GM23338 (cell line): ENCODE data around the gene ZNF469.

Experiments
- CREB1 ChIP-seq: fragments of 250-450 bp; sonication (Bioruptor Pico); IDR thresholded peaks from 2 replicates; pipeline ENCODE4 v1.5.0; 2020; ENCODE audit warnings: low read depth, mild to moderate bottlenecking, moderate library complexity
- ETS1 ChIP-seq: IDR thresholded peaks from 2 replicates; pipeline ENCODE4 v1.6.1; 2016; ENCODE audit warnings: antibody characterized with exemption
- EZH2 ChIP-seq: fragments of 200-600 bp; sonication (generic); IDR thresholded peaks from one replicate; pipeline ENCODE4 v1.8.0; 2017; ENCODE audit warnings: antibody characterized with exemption, mild to moderate bottlenecking, low read depth; ENCODE audit not compliant: unreplicated experiment
- EZH2phosphoT487 ChIP-seq: fragments of 200-600 bp; sonication (generic); IDR thresholded peaks from one replicate; pipeline ENCODE4 v1.8.1; 2018; ENCODE audit warnings: antibody characterized with exemption; ENCODE audit not compliant: unreplicated experiment
- JUNB ChIP-seq: IDR thresholded peaks from one replicate; pipeline ENCODE4 v1.6.1; 2016; ENCODE audit warnings: antibody characterized with exemption; ENCODE audit not compliant: unreplicated experiment
- POLR2AphosphoS5 ChIP-seq: IDR thresholded peaks from 2 replicates; pipeline ENCODE4 v1.6.1; 2016; ENCODE audit warnings: antibody characterized with exemption, low read depth
- REST ChIP-seq: IDR thresholded peaks from one replicate; pipeline ENCODE4 v1.6.1; 2018; ENCODE audit warnings: antibody characterized with exemption; ENCODE audit not compliant: unreplicated experiment
- STAT1 ChIP-seq: IDR thresholded peaks from one replicate; pipeline ENCODE4 v1.6.1; 2016; ENCODE audit warnings: antibody characterized with exemption; ENCODE audit not compliant: unreplicated experiment
- ZNF114 ChIP-seq: fragments of 250-450 bp; sonication (Bioruptor Pico); IDR thresholded peaks from 2 replicates; pipeline ENCODE4 v1.5.0; 2020; ENCODE audit warnings: mild to moderate bottlenecking, moderate library complexity
- TF ChIP-seq, protein P1 (sequence below), 2 experiments: fragments of 200-600 bp in 1 of 2; sonication (generic) in 1 of 2; conservative IDR thresholded peaks; 2 replicates each; pipeline versions ENCODE4 v1.5.1 to v1.6.1; 2016 to 2017; ENCODE audit warnings: antibody characterized with exemption in 2 of 2, low read depth in 2 of 2, mild to moderate bottlenecking in 2 of 2, moderate library complexity in 1 of 2

GRCh38 chr16:88353232-88353631, 29.5 kb upstream of the ZNF469 start:
- TF ChIP-seq POLR2AphosphoS5 (no peak), EZH2 (no peak), EZH2phosphoT487 (no peak), CREB1 (no peak), REST (no peak), JUNB (no peak), ETS1 (no peak), STAT1 (no peak), ZNF114 (CRISPR knock-in tag) (no peak)
- TF ChIP-seq, protein P1, sequence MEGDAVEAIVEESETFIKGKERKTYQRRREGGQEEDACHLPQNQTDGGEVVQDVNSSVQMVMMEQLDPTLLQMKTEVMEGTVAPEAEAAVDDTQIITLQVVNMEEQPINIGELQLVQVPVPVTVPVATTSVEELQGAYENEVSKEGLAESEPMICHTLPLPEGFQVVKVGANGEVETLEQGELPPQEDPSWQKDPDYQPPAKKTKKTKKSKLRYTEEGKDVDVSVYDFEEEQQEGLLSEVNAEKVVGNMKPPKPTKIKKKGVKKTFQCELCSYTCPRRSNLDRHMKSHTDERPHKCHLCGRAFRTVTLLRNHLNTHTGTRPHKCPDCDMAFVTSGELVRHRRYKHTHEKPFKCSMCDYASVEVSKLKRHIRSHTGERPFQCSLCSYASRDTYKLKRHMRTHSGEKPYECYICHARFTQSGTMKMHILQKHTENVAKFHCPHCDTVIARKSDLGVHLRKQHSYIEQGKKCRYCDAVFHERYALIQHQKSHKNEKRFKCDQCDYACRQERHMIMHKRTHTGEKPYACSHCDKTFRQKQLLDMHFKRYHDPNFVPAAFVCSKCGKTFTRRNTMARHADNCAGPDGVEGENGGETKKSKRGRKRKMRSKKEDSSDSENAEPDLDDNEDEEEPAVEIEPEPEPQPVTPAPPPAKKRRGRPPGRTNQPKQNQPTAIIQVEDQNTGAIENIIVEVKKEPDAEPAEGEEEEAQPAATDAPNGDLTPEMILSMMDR (conservative IDR thresholded peaks at IDR 0.05; ENCODE audit: low read depth in 2 of 2) = no peak
